IMR-90 (cell line): ENCODE measurements around the gene CALY. TPM values are rescaled to one million over a fixed set of nuclear protein-coding genes. Genes with fewer than 3 reads are reported as not detected.

Experiments used
- ATAC-seq: fragments of 200-7000 bp; cut with Tn5 transposase; 2 replicates; pipeline ENCODE4 v1.9.1; 2020; ENCODE audit warnings: low read depth, mild to moderate bottlenecking, moderate library complexity
- BruUV-seq: library from RNA; stranded (reverse); fragments of 400-500 nt; replicated peaks from 2 replicates; lab custom pipeline; 2021; lab: Mats Ljungman, UMichigan
- CTCF ChIA-PET: fragments of 300-600 bp; formaldehyde crosslinking; extraction: SDS; loops from one replicate; lab custom pipeline; 2021; ENCODE audit warnings: antibody characterized with exemption; lab: Yijun Ruan, JAX
- POLR2A ChIA-PET: fragments of 300-600 bp; sonication (Branson Sonifier 250); formaldehyde crosslinking; loops from one replicate; lab custom pipeline; 2022; ENCODE audit warnings: antibody characterized with exemption; ENCODE audit not compliant: unreplicated experiment; lab: Charles Lee
- DNase-seq: peaks from one replicate; pipeline ENCODE4 v3.0.0; 2013
- H2AFZ ChIP-seq: replicated peaks from 2 replicates; pipeline ENCODE3; 2013; ENCODE audit warnings: low read length, mild to moderate bottlenecking; ENCODE audit not compliant: poor library complexity
- H2AK5ac ChIP-seq: 2 replicates; pipeline ENCODE4 v1.6.1; 2013; ENCODE audit warnings: low read depth, low read length, inconsistent platforms
- H2AK9ac ChIP-seq: replicated peaks from 2 replicates; pipeline ENCODE3; 2013; ENCODE audit warnings: mild to moderate bottlenecking, low read depth, low read length, moderate library complexity; ENCODE audit not compliant: poor library complexity
- H2BK120ac ChIP-seq: 2 replicates; pipeline ENCODE4 v1.6.1; 2013; ENCODE audit warnings: low read depth, low read length, inconsistent platforms
- H2BK15ac ChIP-seq: 3 replicates; pipeline ENCODE4 v1.6.1; 2013; ENCODE audit warnings: low read depth, low read length, inconsistent platforms
- H2BK20ac ChIP-seq: 2 replicates; pipeline ENCODE4 v1.6.1; 2013; ENCODE audit warnings: low read depth, mild to moderate bottlenecking, inconsistent platforms, low read length, moderate library complexity
- H2BK5ac ChIP-seq: 2 replicates; pipeline ENCODE4 v1.6.1; 2013; ENCODE audit warnings: mild to moderate bottlenecking, low read depth, low read length, inconsistent platforms; ENCODE audit not compliant: poor library complexity, severe bottlenecking
- H3K14ac ChIP-seq: replicated peaks from 2 replicates; pipeline ENCODE4 v1.6.1; 2013; ENCODE audit warnings: low read depth, low read length, inconsistent platforms
- H3K18ac ChIP-seq: 2 replicates; pipeline ENCODE4 v1.6.1; 2013; ENCODE audit warnings: low read depth, low read length, control low read depth
- H3K23ac ChIP-seq: 2 replicates; pipeline ENCODE4 v1.6.1; 2013; ENCODE audit warnings: low read depth, low read length, inconsistent platforms
- H3K27ac ChIP-seq: 2 replicates; pipeline ENCODE4 v1.5.1; 2013; ENCODE audit warnings: mild to moderate bottlenecking, control low read depth, low read length; ENCODE audit not compliant: insufficient read depth
- H3K27me3 ChIP-seq: 2 replicates; pipeline ENCODE4 v1.6.1; 2013; ENCODE audit warnings: low read length; ENCODE audit not compliant: control insufficient read depth, insufficient read depth
- H3K36me3 ChIP-seq: 2 replicates; pipeline ENCODE4 v1.6.1; 2013; ENCODE audit warnings: low read length, mixed read lengths; ENCODE audit not compliant: control insufficient read depth, insufficient read depth
- H3K4ac ChIP-seq: 2 replicates; pipeline ENCODE4 v1.6.1; 2013; ENCODE audit warnings: low read depth, low read length, inconsistent platforms
- H3K4me1 ChIP-seq: 2 replicates; pipeline ENCODE4 v1.6.1; 2013; ENCODE audit warnings: low read length, mixed read lengths; ENCODE audit not compliant: control insufficient read depth, insufficient read depth
- H3K4me2 ChIP-seq: 2 replicates; pipeline ENCODE4 v1.6.1; 2013; ENCODE audit warnings: low read depth, mild to moderate bottlenecking, control low read depth, low read length, moderate library complexity
- H3K4me3 ChIP-seq: 2 replicates; pipeline ENCODE4 v1.5.1; 2013; ENCODE audit warnings: low read depth, mild to moderate bottlenecking, control low read depth, low read length, moderate library complexity; ENCODE audit not compliant: insufficient read depth
- H3K56ac ChIP-seq: 2 replicates; pipeline ENCODE4 v1.6.1; 2013; ENCODE audit warnings: low read length, inconsistent platforms; ENCODE audit not compliant: insufficient read depth; ENCODE audit errors: extremely low read depth
- H3K79me1 ChIP-seq, 2 experiments: 2 replicates each; pipeline ENCODE4 v1.6.1; 2013; ENCODE audit warnings: low read length in 2 of 2, inconsistent platforms in 1 of 2, low read depth in 1 of 2
- H3K9ac ChIP-seq: 2 replicates; pipeline ENCODE4 v1.6.1; 2013; ENCODE audit warnings: low read depth, low read length, control low read depth
- H3K9me1 ChIP-seq: 2 replicates; pipeline ENCODE4 v1.6.1; 2013; ENCODE audit warnings: low read length, inconsistent platforms; ENCODE audit not compliant: insufficient read depth
- H3K9me3 ChIP-seq: 2 replicates; pipeline ENCODE4 v1.6.1; 2013; ENCODE audit warnings: low read length; ENCODE audit not compliant: control insufficient read depth, insufficient read depth
- H4K20me1 ChIP-seq: 2 replicates; pipeline ENCODE4 v1.6.1; 2013; ENCODE audit warnings: low read length, inconsistent platforms; ENCODE audit not compliant: insufficient read depth
- H4K5ac ChIP-seq: 2 replicates; pipeline ENCODE4 v1.6.1; 2013; ENCODE audit warnings: mild to moderate bottlenecking, low read depth, low read length, control low read depth
- H4K8ac ChIP-seq, 2 experiments: 2 replicates each; pipeline ENCODE4 v1.6.1; 2013; ENCODE audit warnings: low read depth in 2 of 2, low read length in 2 of 2, control low read depth in 1 of 2, inconsistent platforms in 1 of 2
- H4K91ac ChIP-seq: 2 replicates; pipeline ENCODE4 v1.6.1; 2013; ENCODE audit warnings: low read depth, low read length, inconsistent platforms; ENCODE audit not compliant: insufficient read depth
- BHLHE40 ChIP-seq: fragments of 150-350 bp; IDR thresholded peaks from 2 replicates; pipeline ENCODE4 v1.6.1; 2016; ENCODE audit warnings: mild to moderate bottlenecking, low read depth, low read length
- CEBPB ChIP-seq: IDR thresholded peaks from 2 replicates; pipeline ENCODE4 v1.6.1; 2012; ENCODE audit warnings: low read depth, low read length, improper control_type of control experiment
- CHD1 ChIP-seq: IDR thresholded peaks from 2 replicates; pipeline ENCODE4 v1.6.1; 2012; ENCODE audit warnings: low read depth, low read length, improper control_type of control experiment
- FOS ChIP-seq: fragments of 150-350 bp; IDR thresholded peaks from 2 replicates; pipeline ENCODE4 v1.6.1; 2016; ENCODE audit warnings: low read depth, low read length
- MAFK ChIP-seq: IDR thresholded peaks from 2 replicates; pipeline ENCODE4 v1.6.1; 2012; ENCODE audit warnings: low read depth, low read length, improper control_type of control experiment
- MAZ ChIP-seq: IDR thresholded peaks from 2 replicates; pipeline ENCODE4 v1.6.1; 2012; ENCODE audit warnings: low read depth, mild to moderate bottlenecking, low read length, improper control_type of control experiment, moderate library complexity, borderline replicate concordance
- MXI1 ChIP-seq: IDR thresholded peaks from 2 replicates; pipeline ENCODE4 v1.6.1; 2012; ENCODE audit warnings: low read depth, mild to moderate bottlenecking, low read length, moderate library complexity, borderline replicate concordance
- NFE2L2 ChIP-seq: fragments of 150-350 bp; IDR thresholded peaks from 2 replicates; pipeline ENCODE4 v1.6.1; 2016; ENCODE audit warnings: low read depth, mild to moderate bottlenecking, low read length
- POLR2A ChIP-seq: IDR thresholded peaks from 2 replicates; pipeline ENCODE4 v1.6.1; 2012; ENCODE audit warnings: mild to moderate bottlenecking, low read depth, low read length
- RAD21 ChIP-seq: IDR thresholded peaks from 2 replicates; pipeline ENCODE4 v1.6.1; 2012; ENCODE audit warnings: low read length, improper control_type of control experiment
- RCOR1 ChIP-seq: IDR thresholded peaks from 2 replicates; pipeline ENCODE4 v1.6.1; 2012; ENCODE audit warnings: mild to moderate bottlenecking, low read length, improper control_type of control experiment; ENCODE audit not compliant: insufficient replicate concordance
- RFX5 ChIP-seq: IDR thresholded peaks from 2 replicates; pipeline ENCODE4 v1.8.0; 2012; ENCODE audit warnings: low read depth, mild to moderate bottlenecking, low read length, moderate library complexity
- SMC3 ChIP-seq: fragments of 150-350 bp; IDR thresholded peaks from 2 replicates; pipeline ENCODE4 v1.6.1; 2016; ENCODE audit warnings: low read depth, mild to moderate bottlenecking, antibody characterized with exemption, low read length, moderate library complexity
- WGBS, 2 experiments: methylation state at CpG; one replicate each; pipeline versions ENCODE4 v1.1.5 to v1.1.7; 2013; ENCODE audit warnings: missing lambda C conversion rate in 2 of 2; ENCODE audit not compliant: insufficient read length in 1 of 2; ENCODE audit errors: extremely low coverage in 2 of 2; 5-methylcytosine and 5-hydroxymethylcytosine counted together
- dilution Hi-C: fragments of 300-500 bp; cut with HindIII; formaldehyde crosslinking; loops from one replicate; pipeline ENCODE4 v1.14.3; 2018; ENCODE audit warnings: low sequenced_read_pairs; ENCODE audit not compliant: unreplicated experiment
- in situ Hi-C: fragments of 300-500 bp; cut with MboI; formaldehyde crosslinking; loops from 3 replicates; pipeline ENCODE4 v1.14.3; 2019; ENCODE audit warnings: low sequenced_read_pairs, inconsistent platforms, mixed read lengths
- intact Hi-C: fragments of 100-400 bp; cut with micrococcal nuclease; formaldehyde crosslinking; loops from 2 replicates; pipeline ENCODE4 v1.10.0; 2022
- polyA plus RNA-seq, 3 experiments: library from polyadenylated mRNA; depleted of rRNA; stranded (reverse); fragments of >200 nt; gene quantifications; 2 replicates each; pipeline ENCODE4 v1.2.3, GENCODE V29; 2012; ENCODE audit warnings: low replicate concordance in 1 of 3
- total RNA-seq: library from RNA; depleted of rRNA; stranded (reverse); fragments of >200 nt; gene quantifications from 2 replicates; pipeline ENCODE4 v1.2.3, GENCODE V29; 2012
- TF ChIP-seq, protein P1 (sequence below): conservative IDR thresholded peaks from 2 replicates; pipeline ENCODE4 v1.5.1; 2012; ENCODE audit warnings: mild to moderate bottlenecking, low read depth, low read length, improper control_type of control experiment
- TF ChIP-seq, protein P2 (sequence below): fragments of 150-350 bp; IDR thresholded peaks from 2 replicates; pipeline ENCODE4 v1.6.1; 2016; ENCODE audit warnings: low read depth, mild to moderate bottlenecking, low read length, moderate library complexity, borderline replicate concordance

CALY gene
- total and polyA plus RNA-seq, 2 of the 4 experiments (the other 2 are of a cell fraction), result 0.34 TPM; not detected in 1

DNA sequence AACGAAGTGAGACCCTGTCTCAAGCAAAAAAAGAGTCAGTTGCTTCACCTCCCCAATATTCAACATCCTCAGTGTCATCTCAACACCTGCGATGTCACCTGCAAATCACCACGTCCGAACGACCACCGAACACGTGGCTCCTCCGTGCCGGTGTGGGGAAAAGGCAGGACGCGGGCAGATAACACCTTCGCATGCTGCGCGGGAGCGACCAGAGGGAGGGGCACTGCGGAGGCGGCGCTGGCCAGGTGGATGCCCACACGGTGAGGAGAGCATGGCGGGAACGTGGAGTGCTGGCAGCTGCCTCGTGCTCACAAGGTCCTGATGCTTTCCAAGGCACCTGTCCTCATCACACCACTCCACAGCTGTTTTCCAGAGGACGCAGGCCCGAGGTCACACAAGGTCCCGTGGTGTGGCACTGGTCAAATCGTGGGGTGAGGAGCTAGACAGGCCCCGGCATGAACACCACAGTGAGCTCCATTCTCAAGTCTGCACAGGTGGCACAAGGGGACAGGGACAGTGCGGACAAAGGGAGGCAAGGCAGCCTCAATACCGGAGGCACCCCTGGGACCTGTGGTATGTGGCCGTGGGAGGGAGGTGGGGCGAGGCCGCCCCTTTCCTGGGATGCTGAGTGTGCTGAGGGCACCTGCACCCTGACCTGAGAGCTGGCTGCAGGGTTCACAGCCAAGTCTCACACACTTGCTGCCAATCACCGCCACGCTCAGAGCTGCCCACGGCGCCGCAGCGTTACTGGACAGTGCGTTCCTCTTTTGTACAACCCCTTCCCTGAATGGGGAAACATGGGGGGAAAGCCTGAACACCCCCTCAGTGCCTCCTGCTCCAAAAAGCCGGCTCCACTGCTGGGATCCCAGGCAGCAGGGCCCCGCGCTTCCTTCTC is 41.0 kb downstream of the CALY start:
- POLR2A ChIA-PET, result no interaction called here
- TF ChIP-seq CHD1, result no peak
- no peak for TF ChIP-seq FOS
- TF ChIP-seq, protein P1, sequence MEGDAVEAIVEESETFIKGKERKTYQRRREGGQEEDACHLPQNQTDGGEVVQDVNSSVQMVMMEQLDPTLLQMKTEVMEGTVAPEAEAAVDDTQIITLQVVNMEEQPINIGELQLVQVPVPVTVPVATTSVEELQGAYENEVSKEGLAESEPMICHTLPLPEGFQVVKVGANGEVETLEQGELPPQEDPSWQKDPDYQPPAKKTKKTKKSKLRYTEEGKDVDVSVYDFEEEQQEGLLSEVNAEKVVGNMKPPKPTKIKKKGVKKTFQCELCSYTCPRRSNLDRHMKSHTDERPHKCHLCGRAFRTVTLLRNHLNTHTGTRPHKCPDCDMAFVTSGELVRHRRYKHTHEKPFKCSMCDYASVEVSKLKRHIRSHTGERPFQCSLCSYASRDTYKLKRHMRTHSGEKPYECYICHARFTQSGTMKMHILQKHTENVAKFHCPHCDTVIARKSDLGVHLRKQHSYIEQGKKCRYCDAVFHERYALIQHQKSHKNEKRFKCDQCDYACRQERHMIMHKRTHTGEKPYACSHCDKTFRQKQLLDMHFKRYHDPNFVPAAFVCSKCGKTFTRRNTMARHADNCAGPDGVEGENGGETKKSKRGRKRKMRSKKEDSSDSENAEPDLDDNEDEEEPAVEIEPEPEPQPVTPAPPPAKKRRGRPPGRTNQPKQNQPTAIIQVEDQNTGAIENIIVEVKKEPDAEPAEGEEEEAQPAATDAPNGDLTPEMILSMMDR, result no peak
- TF ChIP-seq RCOR1, result no peak
- no peak for TF ChIP-seq MXI1
- TF ChIP-seq MAFK, result no peak
- no peak for TF ChIP-seq NFE2L2
- TF ChIP-seq POLR2A, result no peak
- TF ChIP-seq RFX5, result no peak
- no peak for TF ChIP-seq MAZ
- TF ChIP-seq CEBPB, result no peak
- TF ChIP-seq, protein P2, sequence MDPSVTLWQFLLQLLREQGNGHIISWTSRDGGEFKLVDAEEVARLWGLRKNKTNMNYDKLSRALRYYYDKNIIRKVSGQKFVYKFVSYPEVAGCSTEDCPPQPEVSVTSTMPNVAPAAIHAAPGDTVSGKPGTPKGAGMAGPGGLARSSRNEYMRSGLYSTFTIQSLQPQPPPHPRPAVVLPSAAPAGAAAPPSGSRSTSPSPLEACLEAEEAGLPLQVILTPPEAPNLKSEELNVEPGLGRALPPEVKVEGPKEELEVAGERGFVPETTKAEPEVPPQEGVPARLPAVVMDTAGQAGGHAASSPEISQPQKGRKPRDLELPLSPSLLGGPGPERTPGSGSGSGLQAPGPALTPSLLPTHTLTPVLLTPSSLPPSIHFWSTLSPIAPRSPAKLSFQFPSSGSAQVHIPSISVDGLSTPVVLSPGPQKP, result no peak
- TF ChIP-seq BHLHE40, result no peak
- no peak for TF ChIP-seq SMC3
- TF ChIP-seq RAD21, result no peak

More for the DNA sequence above, 41.0 kb downstream of the CALY start:
- no peaks in the 10 kb centered on the region for H4K20me1 ChIP-seq
- 100% methylated on average over 10 of the region's 42 CpGs; no CpG with 5 or more reads in 1 of the 2 experiments for WGBS, 2 experiments
- H2BK15ac ChIP-seq, result no peak overlapping the region
- no peak overlapping the region for H4K5ac ChIP-seq
- no peak overlapping the region for H2AFZ ChIP-seq
- no peak overlapping the region for H3K4ac ChIP-seq
- H3K4me3 ChIP-seq, result no peak overlapping the region
- peaks cover 12% of the 10 kb centered on the region for H3K9me1 ChIP-seq
- no peaks in the 10 kb centered on the region for H3K9me3 ChIP-seq
- no peak overlapping the region for H2AK9ac ChIP-seq
- H3K4me2 ChIP-seq, result no peak overlapping the region
- H2AK5ac ChIP-seq, result no peak overlapping the region
- peaks cover 4 to 17% of the 10 kb centered on the region in 2 experiments; a peak in 3 of 4 replicates for H3K79me1 ChIP-seq
- H3K9ac ChIP-seq, result no peak overlapping the region
- H3K27me3 ChIP-seq, result no peaks in the 10 kb centered on the region
- H3K14ac ChIP-seq, result no peak overlapping the region
- H3K27ac ChIP-seq, result no peak overlapping the region
- DNase-seq (no peak), ATAC-seq (no peak)
- H4K91ac ChIP-seq, result no peak overlapping the region
- peaks cover 9% of the 10 kb centered on the region for H3K4me1 ChIP-seq
- in situ Hi-C loops (no loop called here), intact Hi-C loops (no loop called here), dilution Hi-C loops (no loop called here)
- peaks cover 69% of the 10 kb centered on the region for H3K36me3 ChIP-seq
- no peak overlapping the region for H4K8ac ChIP-seq
- no peak overlapping the region for H3K23ac ChIP-seq
- no peak overlapping the region for H3K56ac ChIP-seq
- H2BK120ac ChIP-seq, result no peak overlapping the region
- no peak overlapping the region for H2BK5ac ChIP-seq
- H3K18ac ChIP-seq, result no peak overlapping the region
- H2BK20ac ChIP-seq, result no peak overlapping the region
- CTCF ChIA-PET, result interaction anchor here (0.7 to 0.8 kb wide), 2 partner anchors 8 to 12 kb away, joined by 3 to 4 read pairs; no protein-coding TSS in a partner anchor
- BruUV-seq, result no TSS peak
